H9 (cell line): ENCODE results near the gene RAD18. TPM values are rescaled to one million over a fixed set of nuclear protein-coding genes. Genes with fewer than 3 reads are reported as not detected.

Source experiments
- DNase-seq: peaks from one replicate; pipeline ENCODE4 v3.0.0-alpha.2; 2017
- H2AFZ ChIP-seq: one replicate; pipeline ENCODE4 v1.6.1; 2013; ENCODE audit warnings: mild to moderate bottlenecking, low read length, control low read depth, moderate library complexity
- H2AK5ac ChIP-seq: 2 replicates; pipeline ENCODE4 v1.6.1; 2013; ENCODE audit warnings: low read length, control low read depth, mixed read lengths; ENCODE audit not compliant: insufficient read length
- H2BK120ac ChIP-seq: one replicate; pipeline ENCODE4 v1.6.1; 2013; ENCODE audit warnings: low read depth, mild to moderate bottlenecking, low read length, control low read depth, inconsistent platforms; ENCODE audit not compliant: poor library complexity, severe bottlenecking
- H2BK12ac ChIP-seq: 2 replicates; pipeline ENCODE4 v1.6.1; 2013; ENCODE audit warnings: low read length, control low read depth, mixed read lengths, low read depth; ENCODE audit not compliant: insufficient read length
- H2BK15ac ChIP-seq: 2 replicates; pipeline ENCODE4 v1.6.1; 2013; ENCODE audit warnings: low read depth, low read length, control low read depth
- H2BK20ac ChIP-seq: one replicate; pipeline ENCODE4 v1.6.1; 2013; ENCODE audit warnings: low read depth, mild to moderate bottlenecking, low read length, control low read depth, inconsistent platforms; ENCODE audit not compliant: poor library complexity, severe bottlenecking
- H2BK5ac ChIP-seq: 2 replicates; pipeline ENCODE4 v1.6.1; 2013; ENCODE audit warnings: low read length, control low read depth, mixed read lengths; ENCODE audit not compliant: insufficient read length
- H3K14ac ChIP-seq: 2 replicates; pipeline ENCODE4 v1.6.1; 2013; ENCODE audit warnings: low read length, control low read depth; ENCODE audit not compliant: insufficient read depth
- H3K18ac ChIP-seq: 2 replicates; pipeline ENCODE4 v1.6.1; 2013; ENCODE audit warnings: low read depth, mild to moderate bottlenecking, mixed read lengths, low read length, control low read depth; ENCODE audit not compliant: insufficient read length
- H3K23ac ChIP-seq: 2 replicates; pipeline ENCODE4 v1.6.1; 2013; ENCODE audit warnings: low read length, control low read depth, mixed read lengths, low read depth; ENCODE audit not compliant: insufficient read length
- H3K23me2 ChIP-seq: 2 replicates; pipeline ENCODE4 v1.6.1; 2013; ENCODE audit warnings: low read depth, mild to moderate bottlenecking, mixed read lengths, low read length, control low read depth; ENCODE audit not compliant: insufficient read length, poor library complexity, severe bottlenecking
- H3K27ac ChIP-seq: 2 replicates; pipeline ENCODE4 v1.5.1; 2013; ENCODE audit warnings: low read length, control low read depth, mixed read lengths, low read depth; ENCODE audit not compliant: insufficient read length
- H3K27me3 ChIP-seq: 2 replicates; pipeline ENCODE4 v1.6.1; 2013; ENCODE audit warnings: low read length, control low read depth, inconsistent platforms; ENCODE audit not compliant: insufficient read depth
- H3K4ac ChIP-seq: 2 replicates; pipeline ENCODE4 v1.6.1; 2013; ENCODE audit warnings: low read depth, mild to moderate bottlenecking, control low read depth, inconsistent platforms, low read length, moderate library complexity
- H3K4me1 ChIP-seq: 2 replicates; pipeline ENCODE4 v1.6.1; 2013; ENCODE audit warnings: low read length, control low read depth, inconsistent platforms; ENCODE audit not compliant: insufficient read depth
- H3K4me2 ChIP-seq: 2 replicates; pipeline ENCODE4 v1.6.1; 2013; ENCODE audit warnings: low read length, control low read depth, mixed read lengths; ENCODE audit not compliant: insufficient read length, insufficient read depth
- H3K56ac ChIP-seq: 2 replicates; pipeline ENCODE4 v1.6.1; 2013; ENCODE audit warnings: low read depth, mild to moderate bottlenecking, mixed read lengths, low read length, control low read depth; ENCODE audit not compliant: insufficient read length
- H3K79me1 ChIP-seq: 2 replicates; pipeline ENCODE4 v1.6.1; 2013; ENCODE audit warnings: low read depth, mild to moderate bottlenecking, moderate library complexity, low read length, control low read depth, inconsistent platforms; ENCODE audit not compliant: insufficient read depth, poor library complexity, severe bottlenecking
- H3K79me2 ChIP-seq: 2 replicates; pipeline ENCODE4 v1.6.1; 2013; ENCODE audit warnings: low read length, control low read depth, inconsistent platforms; ENCODE audit not compliant: insufficient read depth
- H3K9ac ChIP-seq: 2 replicates; pipeline ENCODE4 v1.6.1; 2013; ENCODE audit warnings: low read length, control low read depth, mixed read lengths; ENCODE audit not compliant: insufficient read length; ENCODE audit errors: extremely low read depth
- H3K9me3 ChIP-seq: one replicate; pipeline ENCODE4 v1.6.1; 2013; ENCODE audit warnings: low read depth, low read length, inconsistent platforms; ENCODE audit not compliant: control insufficient read depth
- H3T11ph ChIP-seq: one replicate; pipeline ENCODE4 v1.6.1; 2013; ENCODE audit warnings: mild to moderate bottlenecking, low read length, control low read depth, inconsistent platforms
- H4K20me1 ChIP-seq: one replicate; pipeline ENCODE4 v1.6.1; 2013; ENCODE audit not compliant: control insufficient read depth, insufficient read length, insufficient read depth
- H4K5ac ChIP-seq: 2 replicates; pipeline ENCODE4 v1.6.1; 2013; ENCODE audit warnings: low read depth, mild to moderate bottlenecking, mixed read lengths, low read length, control low read depth; ENCODE audit not compliant: insufficient read length
- H4K8ac ChIP-seq: replicated peaks from 2 replicates; pipeline ENCODE4 v1.6.1; 2013; ENCODE audit warnings: low read length, control low read depth, mixed read lengths, low read depth; ENCODE audit not compliant: insufficient read length
- H4K91ac ChIP-seq: 2 replicates; pipeline ENCODE4 v1.6.1; 2013; ENCODE audit warnings: low read depth, mild to moderate bottlenecking, moderate library complexity, mixed read lengths, low read length, control low read depth; ENCODE audit not compliant: insufficient read length
- H3K27ac Mint-ChIP-seq, 3 experiments: 2 replicates in 2 of 3; 3 replicates in 1 of 3; pipeline ENCODE4 v1.8.0; 2020 to 2021; ENCODE audit warnings: mixed read lengths in 3 of 3, mild to moderate bottlenecking in 1 of 3, moderate library complexity in 1 of 3
- H3K27me3 Mint-ChIP-seq: 2 replicates; pipeline ENCODE4 v1.8.0; 2021; ENCODE audit warnings: low read depth, mild to moderate bottlenecking, moderate library complexity, mixed read lengths
- H3K36me3 Mint-ChIP-seq, 3 experiments: 2 replicates in 2 of 3; 3 replicates in 1 of 3; pipeline ENCODE4 v1.8.0; 2020 to 2021; ENCODE audit warnings: low read depth in 3 of 3, mixed read lengths in 3 of 3; ENCODE audit not compliant: insufficient read depth in 1 of 3
- H3K4me1 Mint-ChIP-seq, 2 experiments: 2 replicates each; pipeline ENCODE4 v1.8.0; 2020; ENCODE audit warnings: mixed read lengths in 2 of 2
- H3K4me3 Mint-ChIP-seq, 2 experiments: 2 replicates in 1 of 2; 3 replicates in 1 of 2; pipeline ENCODE4 v1.8.0; 2020 to 2021; ENCODE audit warnings: mild to moderate bottlenecking in 2 of 2, mixed read lengths in 2 of 2, moderate library complexity in 1 of 2
- H3K9me3 Mint-ChIP-seq, 2 experiments: 2 replicates in 1 of 2; 3 replicates in 1 of 2; pipeline ENCODE4 v1.8.0; 2020; ENCODE audit warnings: mild to moderate bottlenecking in 2 of 2, mixed read lengths in 2 of 2, moderate library complexity in 1 of 2
- CTCF ChIP-seq: fragments of 200-600 bp; sonication (generic); conservative IDR thresholded peaks from 3 replicates; pipeline ENCODE4 v1.8.0; 2021; ENCODE audit warnings: antibody characterized with exemption, mild to moderate bottlenecking
- WGBS: extraction: QIAGEN DNeasy Blood & Tissue Kit; methylation state at CpG from one replicate; pipeline ENCODE4 v1.1.7; 2013; ENCODE audit warnings: missing lambda C conversion rate, low lambda C conversion rate, mixed read lengths; ENCODE audit not compliant: insufficient read length; ENCODE audit errors: extremely low coverage; 5-methylcytosine and 5-hydroxymethylcytosine counted together
- total RNA-seq: library from RNA; stranded (reverse); gene quantifications from 2 replicates; pipeline ENCODE4 v1.2.1, GENCODE V29; 2021

RAD18 gene
- total RNA-seq, 1 experiment from 2014 or later = 27.8 TPM

- Histone ChIP-seq H3K27ac (no peak overlapping the region), H3K9me3 (no peaks in the 10 kb centered on the region), H3K14ac (no peak overlapping the region), H3K27me3 (no peaks in the 10 kb centered on the region), H3K23me2 (no peaks in the 10 kb centered on the region), H2BK15ac (no peak overlapping the region), H2AK5ac (no peak overlapping the region), H2BK5ac (no peak overlapping the region), H4K91ac (no peak overlapping the region), H2AFZ (no peak overlapping the region), H4K20me1 (no peaks in the 10 kb centered on the region), H2BK20ac (no peak overlapping the region), H2BK12ac (no peak overlapping the region), H3K4ac (no peak overlapping the region), H3K23ac (no peak overlapping the region), H3K56ac (no peak overlapping the region), H3T11ph (no peak overlapping the region), H3K4me2 (no peak overlapping the region), H3K79me2 (no peaks in the 10 kb centered on the region), H3K9ac (no peak overlapping the region), H4K8ac (no peak overlapping the region), H3K79me1 (no peaks in the 10 kb centered on the region), H3K18ac (no peak overlapping the region), H4K5ac (no peak overlapping the region), H2BK120ac (no peak overlapping the region), H3K4me1 (no peaks in the 10 kb centered on the region)
- no peaks in the 10 kb centered on the region for H3K4me1 Mint-ChIP-seq
- no peaks in the 10 kb centered on the region for H3K27me3 Mint-ChIP-seq
- peaks cover 4 to 7% of the 10 kb centered on the region in 2 experiments; a peak in 4 of 5 replicates for H3K9me3 Mint-ChIP-seq
- no CpG with 5 or more reads among the region's 4 CpGs for WGBS
- peaks cover 17 to 25% (median 20%) of the 10 kb centered on the region in 3 experiments for H3K36me3 Mint-ChIP-seq
- H3K4me3 Mint-ChIP-seq = no peak overlapping the region
- no peak for TF ChIP-seq CTCF
- H3K27ac Mint-ChIP-seq = no peak overlapping the region
- no peak for DNase-seq
These were observed 33.4 kb downstream of the RAD18 start for GRCh38 chr3:8929860-8930259.
